Suprapubic skin (tissue), 3 donors: Measurements from ENCODE around the gene NET1.

Experiments
- CTCF ChIP-seq, 2 donors: fragments of 200-600 bp in 1 of 2; fragments of 450-650 bp in 1 of 2; sonication (generic) in 1 of 2; IDR thresholded peaks; one replicate each; pipeline ENCODE4 v1.5.1; 2016 to 2019; ENCODE audit warnings: antibody characterized with exemption in 2 of 2, mild to moderate bottlenecking in 1 of 2, moderate library complexity in 1 of 2
- EP300 ChIP-seq: sonication (generic); formaldehyde crosslinking; IDR thresholded peaks from one replicate; pipeline ENCODE4 v1.6.1; 2017; ENCODE audit warnings: antibody characterized with exemption
- POLR2A ChIP-seq, 2 donors: fragments of 450-650 bp; IDR thresholded peaks; one replicate each; pipeline ENCODE4 v1.6.1; 2017; ENCODE audit warnings: antibody characterized with exemption in 2 of 2, mild to moderate bottlenecking in 2 of 2, moderate library complexity in 2 of 2

DNA sequence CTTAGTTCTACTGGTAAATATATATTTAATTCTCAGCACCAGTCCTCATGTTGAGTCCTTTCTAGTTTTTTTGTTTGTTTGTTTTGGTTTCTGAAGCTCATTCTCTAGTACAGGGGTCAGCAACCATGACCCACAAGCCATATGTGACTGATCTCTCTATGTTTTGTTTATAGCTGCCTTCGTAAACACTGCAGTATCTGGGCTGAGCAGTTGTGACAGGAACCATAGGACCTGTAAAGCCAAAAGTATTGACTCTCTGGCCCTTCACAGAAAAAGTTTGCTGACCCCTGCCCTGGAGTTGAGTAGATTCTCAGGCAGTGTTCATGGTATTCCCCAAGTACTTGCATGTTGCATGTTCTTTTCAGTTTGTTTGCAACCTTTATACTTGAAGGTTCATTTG is 20.8 kb downstream of the NET1 start:
- TF ChIP-seq CTCF (IDR thresholded peaks at IDR 0.05) (no peak), EP300 (no peak), POLR2A (IDR thresholded peaks at IDR 0.05) (no peak)
